Activated naive CD4-positive, alpha-beta T cell treated with Interleukin-2 at 50 U/mL for 16 hours (primary cell): Measurements from ENCODE around the gene ROBO1.
"Not testable (repeated sequence)": the region's sequence is repeated elsewhere in the genome, so short reads cannot be mapped to it uniquely, and the experiment has no call there.

ENCODE experiments used
- DNase-seq: peaks from one replicate; pipeline ENCODE4 v3.0.0-alpha.2; 2020

ROBO1 gene

GRCh38 chr3:78894787-78895186 is 873.0 kb downstream of the ROBO1 start:
- DNase-seq, result no peak

DNA sequence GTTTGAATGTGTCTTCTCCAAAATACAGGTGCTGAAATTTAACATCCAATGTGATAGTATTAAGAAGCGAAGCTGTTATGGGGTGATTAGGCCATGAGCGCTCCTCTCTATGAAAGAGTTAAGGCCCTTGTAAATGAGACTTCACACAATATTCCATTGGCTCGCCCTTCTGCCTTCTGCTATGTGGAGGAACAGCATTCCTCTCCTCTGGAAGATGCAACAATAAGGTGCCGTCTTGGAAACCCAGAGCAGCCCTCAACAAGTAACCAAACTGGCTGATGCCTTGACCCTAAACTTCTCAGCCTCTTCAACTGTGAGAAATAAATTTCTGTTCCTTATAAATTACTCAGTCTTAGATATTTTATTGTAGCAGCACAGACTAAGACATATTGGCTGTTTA is 874.6 kb downstream of the ROBO1 start:
- DNase-seq, result no peak

GRCh38 chr3:78889348-78889747 is 878.5 kb downstream of the ROBO1 start:
- no peak for DNase-seq

DNA sequence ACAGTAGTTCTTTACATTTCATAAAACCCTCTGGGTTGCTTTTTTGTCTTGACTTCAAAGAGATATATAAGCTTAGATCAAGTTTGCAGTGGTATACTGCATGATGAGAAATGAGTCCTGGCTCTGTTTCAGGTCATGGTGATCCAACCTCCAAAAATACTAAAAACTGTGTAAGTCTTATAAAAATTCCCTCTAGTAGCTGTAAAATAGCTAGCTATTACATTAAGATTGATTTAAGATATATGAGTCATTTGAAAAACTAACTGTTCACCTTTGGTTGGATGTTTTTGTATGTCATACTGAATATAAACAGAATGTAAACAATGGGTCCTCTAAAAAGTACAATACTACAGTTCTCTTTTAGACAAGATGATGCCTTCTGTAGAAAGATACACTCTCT is 879.2 kb downstream of the ROBO1 start:
- no peak for DNase-seq

DNA sequence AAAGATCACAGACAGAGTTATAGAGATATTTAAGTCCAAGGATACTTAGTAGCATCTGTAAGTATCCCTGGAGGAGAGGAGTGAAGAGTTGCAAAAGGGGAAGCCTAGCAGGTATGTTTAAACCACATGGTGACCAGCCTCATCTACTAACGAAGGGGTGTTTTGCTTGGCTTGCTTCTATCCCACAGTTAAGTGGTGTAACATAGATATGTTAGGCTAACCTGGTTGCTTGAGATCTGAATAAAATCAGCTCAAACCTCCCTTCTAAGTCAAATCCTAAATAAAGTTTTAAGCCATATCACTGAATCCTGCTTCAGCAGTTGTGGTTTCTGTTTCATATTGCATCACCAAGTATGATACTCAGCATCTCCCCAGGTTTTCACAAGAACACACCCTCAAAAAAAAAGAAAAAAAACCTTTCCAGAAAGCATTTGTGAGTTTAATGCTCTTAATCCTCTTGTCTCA is 880.2 kb downstream of the ROBO1 start:
- no peak for DNase-seq

- no peak for DNase-seq
Observed at GRCh38 chr3:78887029-78887428, 880.8 kb downstream of the ROBO1 start.

GRCh38 chr3:78884567-78884966 is 883.2 kb downstream of the ROBO1 start:
- DNase-seq, result not testable (repeated sequence)

GRCh38 chr3:78882251-78882650 is 885.5 kb downstream of the ROBO1 start:
- no peak for DNase-seq

DNA sequence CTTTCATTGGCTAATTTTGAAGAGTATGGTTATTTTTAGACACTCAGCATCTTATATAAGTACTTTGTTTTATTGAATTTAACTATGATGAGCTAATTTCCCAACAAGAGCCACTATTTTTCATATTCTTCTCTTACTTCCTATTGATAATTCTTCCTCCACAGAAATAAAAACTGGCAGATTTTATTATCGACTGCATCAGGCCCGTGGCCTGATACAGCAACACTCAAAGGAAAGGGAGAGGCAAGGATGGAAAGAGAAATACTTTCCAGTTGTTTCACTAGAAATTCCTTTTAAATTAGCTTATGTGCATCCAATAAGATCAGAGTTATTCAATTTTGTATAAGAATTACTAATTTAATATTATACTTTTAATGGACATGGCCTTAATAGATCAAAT is 886.3 kb downstream of the ROBO1 start:
- DNase-seq, result no peak

GRCh38 chr3:78880603-78881461 is 887.0 kb downstream of the ROBO1 start:
- DNase-seq, result no peak

GRCh38 chr3:78879295-78879860 is 888.4 kb downstream of the ROBO1 start:
- DNase-seq, result no peak

GRCh38 chr3:78878789-78879188 is 889.0 kb downstream of the ROBO1 start:
- DNase-seq, result no peak

DNA sequence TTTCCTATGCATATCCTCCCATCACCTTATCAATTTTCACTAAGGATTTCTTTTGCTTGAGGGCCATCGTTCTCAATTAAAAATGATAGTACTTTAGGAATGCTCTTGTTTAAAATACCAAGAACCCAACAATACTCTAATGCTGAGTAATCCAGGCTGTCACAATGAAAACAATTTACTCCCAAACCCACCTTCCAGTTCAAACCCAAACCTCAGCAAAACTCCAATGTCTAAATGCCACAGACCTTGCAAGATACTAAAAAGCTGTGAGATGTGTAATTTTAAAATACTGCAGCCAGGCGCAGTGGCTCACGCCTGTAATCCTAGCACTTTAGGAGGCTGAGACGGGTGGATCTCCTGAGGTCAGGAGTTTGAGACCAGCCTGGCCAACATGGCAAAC is 889.8 kb downstream of the ROBO1 start:
- no peak for DNase-seq

- DNase-seq, result no peak
Observed at GRCh38 chr3:78875851-78876250, 891.9 kb downstream of the ROBO1 start.

DNA sequence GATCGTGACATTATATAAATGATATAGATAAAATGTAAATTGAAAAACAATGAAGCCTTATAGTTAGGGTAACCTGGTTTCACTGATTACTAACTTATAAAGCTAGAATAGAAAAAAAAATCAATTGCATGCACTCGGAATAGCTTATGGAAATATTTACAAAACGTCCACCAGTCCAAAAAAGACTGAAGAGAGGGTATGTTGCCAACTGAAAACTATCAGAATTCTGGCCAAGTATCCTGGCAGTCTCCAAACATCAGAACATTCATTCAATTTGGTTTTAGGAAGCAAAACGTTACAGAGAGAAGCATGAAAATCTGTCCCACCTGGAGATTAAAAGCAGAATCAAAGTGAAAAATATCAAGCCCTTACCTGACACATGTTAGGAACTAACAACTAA is 892.4 kb downstream of the ROBO1 start:
- no peak for DNase-seq

DNA sequence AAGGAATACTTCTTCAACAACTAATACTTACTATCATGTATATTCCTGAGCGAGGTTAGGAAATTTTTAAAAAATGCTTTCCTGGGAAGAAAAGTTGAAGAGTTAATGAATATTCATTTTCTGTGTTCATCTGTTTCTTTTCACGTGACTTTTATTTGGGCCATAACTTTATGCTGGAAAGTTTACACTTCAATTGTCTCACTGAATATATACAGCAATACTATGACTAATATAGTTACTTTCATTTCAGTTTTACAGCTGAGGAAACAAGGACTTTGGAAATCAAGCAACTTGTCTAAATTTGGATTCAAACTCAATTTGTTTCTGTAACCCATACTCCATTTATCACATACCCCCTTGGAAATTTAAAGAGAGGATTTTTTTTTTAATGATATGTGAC is 894.2 kb downstream of the ROBO1 start:
- DNase-seq, result no peak

- no peak for DNase-seq
Observed at GRCh38 chr3:78872195-78872594, 895.6 kb downstream of the ROBO1 start.

- DNase-seq, result no peak
Observed at GRCh38 chr3:78871048-78871447, 896.8 kb downstream of the ROBO1 start.

GRCh38 chr3:78870484-78870883 is 897.3 kb downstream of the ROBO1 start:
- no peak for DNase-seq

DNA sequence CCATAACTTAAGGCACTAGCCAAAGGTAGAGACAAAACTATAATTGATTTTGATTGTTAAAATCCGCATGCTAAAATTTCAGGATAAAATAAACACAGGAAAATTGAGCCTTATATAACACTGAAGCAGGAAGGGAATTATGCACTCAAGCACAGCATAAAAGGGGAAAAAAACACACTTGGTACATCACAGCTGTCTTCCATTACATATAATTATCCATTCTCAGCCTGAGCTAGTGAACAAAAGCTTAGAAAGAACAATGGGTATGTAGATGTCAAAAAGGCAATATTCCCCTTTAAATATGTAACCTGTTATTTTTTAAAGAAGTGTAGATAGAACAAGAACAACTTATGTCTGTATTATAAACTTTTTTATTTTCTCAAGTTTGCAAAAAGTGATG is 899.2 kb downstream of the ROBO1 start:
- DNase-seq, result no peak

GRCh38 chr3:78867409-78868372 is 900.1 kb downstream of the ROBO1 start:
- DNase-seq, result no peak

DNA sequence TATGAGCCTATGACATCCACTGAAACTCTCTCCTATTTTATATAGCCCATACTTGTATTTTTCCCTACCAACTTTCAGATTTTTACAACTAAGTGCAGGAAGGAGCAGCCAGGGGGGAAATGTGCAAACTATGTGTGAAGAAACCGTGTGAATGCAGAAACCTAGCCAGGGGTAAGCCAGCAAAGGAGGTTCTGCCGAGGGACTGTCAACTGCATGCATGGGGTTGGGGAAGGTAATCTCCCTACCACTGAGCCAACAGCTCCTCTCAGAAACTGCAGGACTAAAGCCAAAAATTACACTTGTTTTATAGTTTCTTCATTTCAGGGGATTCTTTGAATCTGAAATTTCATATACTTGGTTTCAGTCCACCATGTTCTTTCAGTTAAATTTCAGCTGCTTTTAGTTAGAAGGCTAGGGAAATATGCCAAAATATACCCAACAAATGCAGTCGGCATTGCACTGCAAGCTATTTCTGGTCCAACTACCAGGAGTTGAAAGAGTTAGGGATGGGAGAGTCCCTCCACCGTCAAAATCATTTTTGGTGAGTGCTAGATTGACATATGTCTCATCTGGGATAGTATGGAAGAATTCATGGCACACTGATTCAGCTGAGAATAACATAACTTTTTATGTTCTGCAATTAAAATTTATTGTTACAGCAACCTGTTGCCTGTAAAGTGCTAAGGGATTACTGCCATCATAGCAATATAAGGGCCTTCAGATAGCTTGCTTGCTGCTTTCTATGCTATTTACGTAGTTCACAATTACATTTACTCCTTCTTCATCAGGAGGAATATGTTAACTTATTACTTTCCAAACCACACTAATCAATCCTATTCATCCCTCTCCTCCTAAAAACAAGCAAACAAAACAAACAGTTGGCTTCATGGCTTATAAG is 904.2 kb downstream of the ROBO1 start:
- DNase-seq, result no peak
